IPS-18a (cell line): Measurements from ENCODE around the gene GFOD2.
A peak's percentile ranks its signal among the peaks of the same experiment; 100 is the strongest.

ENCODE experiments used
- H3K27ac ChIP-seq: one replicate; pipeline ENCODE4 v1.5.1; 2013; ENCODE audit warnings: low read length
- H3K27me3 ChIP-seq: one replicate; pipeline ENCODE4 v1.6.1; 2013; ENCODE audit warnings: mild to moderate bottlenecking, low read length; ENCODE audit not compliant: control insufficient read depth, insufficient read depth
- H3K36me3 ChIP-seq: one replicate; pipeline ENCODE4 v1.6.1; 2013; ENCODE audit warnings: low read depth, low read length; ENCODE audit not compliant: control insufficient read depth
- H3K4me1 ChIP-seq: one replicate; pipeline ENCODE4 v1.6.1; 2013; ENCODE audit warnings: low read depth, low read length; ENCODE audit not compliant: control insufficient read depth
- H3K4me3 ChIP-seq: one replicate; pipeline ENCODE4 v1.5.1; 2013; ENCODE audit warnings: low read length
- H3K9ac ChIP-seq: one replicate; pipeline ENCODE4 v1.6.1; 2013; ENCODE audit warnings: mild to moderate bottlenecking, low read length, moderate library complexity
- H3K9me3 ChIP-seq: one replicate; pipeline ENCODE4 v1.6.1; 2013; ENCODE audit warnings: low read depth, low read length; ENCODE audit not compliant: control insufficient read depth

GFOD2 gene

GRCh38 chr16:67653789-67654402, 65.2 kb downstream of the GFOD2 start:
- Histone ChIP-seq H3K4me3 (peak overlapping the region; percentile 58), H3K27me3 (peaks cover 49% of the 10 kb centered on the region), H3K9me3 (no peaks in the 10 kb centered on the region), H3K27ac (no peak overlapping the region), H3K4me1 (no peaks in the 10 kb centered on the region), H3K36me3 (no peaks in the 10 kb centered on the region), H3K9ac (no peak overlapping the region)

- H3K9ac ChIP-seq = no peak overlapping the region
- H3K36me3 ChIP-seq = no peaks in the 10 kb centered on the region
- H3K27ac ChIP-seq = no peak overlapping the region
- peaks cover 51% of the 10 kb centered on the region for H3K27me3 ChIP-seq
- no peaks in the 10 kb centered on the region for H3K9me3 ChIP-seq
- H3K4me3 ChIP-seq = peak overlapping the region; percentile 58
- H3K4me1 ChIP-seq = no peaks in the 10 kb centered on the region
Measured at GRCh38 chr16:67653128-67653788, 65.9 kb downstream of the GFOD2 start.

DNA sequence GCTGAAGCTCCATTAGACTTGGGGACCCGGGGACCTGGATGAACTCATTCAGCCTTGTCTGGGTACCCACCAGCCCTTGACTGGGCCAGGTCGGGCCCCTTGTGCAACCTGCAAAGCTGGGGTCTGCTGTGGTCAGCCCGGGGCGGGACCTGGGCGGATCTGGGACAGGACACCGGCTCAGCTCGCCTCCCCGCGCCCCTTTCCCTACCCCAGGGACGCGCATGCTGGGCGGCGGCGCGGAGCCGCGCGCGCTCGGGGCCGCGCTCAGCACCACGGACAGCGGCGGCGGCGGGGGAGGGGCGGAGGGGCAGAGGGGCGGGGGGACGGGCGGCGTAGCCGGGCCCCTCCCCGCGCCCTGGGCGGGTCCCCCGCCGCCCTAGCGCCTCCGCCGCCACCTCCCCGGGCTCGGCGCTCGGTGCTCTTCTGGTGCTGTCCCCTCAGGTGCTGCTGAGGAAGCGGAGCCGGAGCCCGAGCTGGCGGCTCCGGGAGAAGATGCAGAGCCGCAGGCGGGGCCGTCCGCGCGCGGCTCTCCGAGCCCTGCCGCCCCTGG, 66.5 kb downstream of the GFOD2 start:
- H3K9ac ChIP-seq = no peak overlapping the region
- H3K9me3 ChIP-seq = no peaks in the 10 kb centered on the region
- H3K4me1 ChIP-seq = no peaks in the 10 kb centered on the region
- H3K4me3 ChIP-seq = peak overlapping the region; percentile 58
- H3K27ac ChIP-seq = no peak overlapping the region
- H3K36me3 ChIP-seq = no peaks in the 10 kb centered on the region
- peaks cover 51% of the 10 kb centered on the region for H3K27me3 ChIP-seq

DNA sequence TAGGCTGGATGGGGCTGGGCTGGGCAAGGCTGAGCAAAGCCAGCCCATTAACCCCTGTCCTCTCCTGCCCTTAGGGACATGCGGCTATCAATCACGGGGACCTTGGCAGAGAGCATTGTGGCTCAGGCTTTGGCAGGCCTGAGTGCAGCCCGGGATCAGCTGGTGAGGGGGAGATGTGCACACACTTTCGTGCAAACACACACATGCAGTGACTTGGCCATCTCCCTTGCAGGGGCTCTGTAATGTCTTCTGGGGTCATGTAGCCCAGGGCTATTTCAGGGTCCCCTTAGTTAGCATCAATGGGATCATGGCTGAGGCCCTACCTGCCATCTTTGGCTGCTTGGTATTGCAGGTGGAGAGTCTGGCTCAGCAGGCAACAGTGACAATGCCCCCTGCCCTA, 67.3 kb downstream of the GFOD2 start:
- H3K4me3 ChIP-seq = no peak overlapping the region
- no peak overlapping the region for H3K27ac ChIP-seq
- H3K9me3 ChIP-seq = no peaks in the 10 kb centered on the region
- peaks cover 51% of the 10 kb centered on the region for H3K27me3 ChIP-seq
- H3K9ac ChIP-seq = no peak overlapping the region
- no peaks in the 10 kb centered on the region for H3K4me1 ChIP-seq
- no peaks in the 10 kb centered on the region for H3K36me3 ChIP-seq

DNA sequence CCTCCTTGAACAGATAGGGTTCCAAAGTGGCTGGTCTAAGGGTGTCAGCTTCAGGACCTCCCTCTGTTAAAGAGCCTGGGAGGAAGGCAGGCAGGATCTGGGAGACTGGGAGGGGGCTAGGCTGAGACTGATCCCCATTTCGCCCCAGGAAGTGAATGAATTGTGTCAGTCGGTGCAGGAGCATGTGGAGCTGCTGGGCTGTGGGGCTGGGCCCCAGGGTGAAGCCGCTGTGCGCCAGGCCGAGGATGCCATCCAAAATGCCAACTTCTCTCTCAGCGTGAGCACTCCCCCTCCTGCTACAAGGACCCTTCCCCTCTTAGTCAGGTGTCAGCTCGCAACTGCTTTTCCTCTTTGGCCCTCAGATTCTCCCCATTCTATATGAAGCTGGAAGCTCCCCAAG, 68.1 kb downstream of the GFOD2 start:
- Histone ChIP-seq H3K4me1 (no peaks in the 10 kb centered on the region), H3K27me3 (peaks cover 51% of the 10 kb centered on the region), H3K4me3 (no peak overlapping the region), H3K9me3 (no peaks in the 10 kb centered on the region), H3K27ac (no peak overlapping the region), H3K36me3 (no peaks in the 10 kb centered on the region), H3K9ac (no peak overlapping the region)

DNA sequence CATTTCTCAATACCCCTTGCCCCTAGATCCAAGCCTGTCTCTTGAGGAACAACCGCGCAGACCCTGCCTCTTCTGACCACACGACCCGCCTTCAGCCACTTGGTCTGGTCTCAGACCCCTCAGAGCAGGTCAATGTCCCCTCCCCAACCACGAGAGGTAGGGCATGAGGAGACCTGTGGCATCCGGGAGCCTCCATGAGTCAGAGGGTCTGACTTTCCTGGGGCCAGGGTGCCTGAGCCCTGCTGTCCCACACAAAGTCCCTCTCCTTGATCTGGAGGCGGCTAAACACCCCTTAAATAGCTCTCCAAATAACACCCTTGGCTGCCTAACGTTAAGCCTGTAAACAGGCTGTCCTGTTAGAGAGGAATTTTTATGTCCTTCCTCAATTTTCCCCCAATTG, 69.1 kb downstream of the GFOD2 start:
- no peak overlapping the region for H3K4me3 ChIP-seq
- no peaks in the 10 kb centered on the region for H3K36me3 ChIP-seq
- H3K9me3 ChIP-seq = no peaks in the 10 kb centered on the region
- H3K27me3 ChIP-seq = peaks cover 57% of the 10 kb centered on the region
- H3K4me1 ChIP-seq = no peaks in the 10 kb centered on the region
- no peak overlapping the region for H3K27ac ChIP-seq
- H3K9ac ChIP-seq = no peak overlapping the region

DNA sequence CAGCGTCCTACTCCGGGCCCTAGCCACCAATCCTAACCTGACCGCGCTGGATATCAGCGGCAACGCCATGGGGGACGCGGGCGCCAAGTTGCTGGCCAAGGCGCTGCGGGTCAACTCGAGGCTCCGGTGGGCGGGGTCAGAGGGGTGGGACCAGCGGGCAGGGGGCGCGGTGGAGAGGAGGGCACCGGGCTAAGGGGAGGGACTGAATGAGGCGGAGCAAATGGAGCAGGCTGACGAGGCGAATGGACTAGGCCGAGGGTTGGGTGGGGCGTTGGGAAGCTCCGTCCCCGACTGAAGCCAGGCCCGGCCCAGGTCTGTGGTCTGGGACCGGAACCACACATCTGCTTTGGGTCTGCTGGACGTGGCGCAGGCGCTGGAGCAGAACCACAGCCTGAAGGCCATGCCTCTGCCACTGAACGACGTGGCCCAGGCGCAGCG, 69.6 kb downstream of the GFOD2 start:
- peaks cover 52% of the 10 kb centered on the region for H3K27me3 ChIP-seq
- H3K36me3 ChIP-seq = no peaks in the 10 kb centered on the region
- no peak overlapping the region for H3K9ac ChIP-seq
- no peak overlapping the region for H3K4me3 ChIP-seq
- no peaks in the 10 kb centered on the region for H3K9me3 ChIP-seq
- H3K4me1 ChIP-seq = no peaks in the 10 kb centered on the region
- H3K27ac ChIP-seq = no peak overlapping the region

DNA sequence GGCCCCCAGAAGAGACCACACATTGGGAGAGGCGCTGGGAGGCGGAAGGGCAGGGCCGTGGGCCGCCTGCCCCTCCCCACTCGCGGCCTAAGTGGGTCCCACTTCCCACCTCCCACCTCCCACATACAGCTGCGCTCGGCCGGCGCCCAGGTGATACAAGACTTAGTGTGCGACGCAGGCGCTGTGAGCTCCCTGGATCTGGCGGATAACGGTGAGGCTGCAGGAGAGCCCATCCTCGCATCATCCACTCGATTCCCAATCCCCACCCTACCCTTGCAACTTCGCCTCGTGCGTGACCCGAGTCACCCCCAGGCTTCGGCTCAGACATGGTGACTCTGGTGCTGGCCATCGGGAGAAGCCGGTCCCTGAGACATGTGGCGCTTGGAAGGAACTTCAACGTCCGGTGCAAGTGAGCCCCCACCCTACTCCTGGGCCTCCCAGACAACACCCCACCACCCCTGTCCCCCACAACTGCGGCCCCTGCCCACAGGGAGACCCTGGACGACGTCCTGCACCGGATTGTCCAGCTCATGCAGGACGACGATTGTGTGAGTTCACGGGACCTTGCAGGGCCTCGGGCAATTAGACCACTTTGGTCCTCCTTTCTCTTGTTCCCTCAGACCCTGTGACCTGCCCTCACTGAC, 70.2 kb downstream of the GFOD2 start:
- H3K4me3 ChIP-seq = no peak overlapping the region
- peaks cover 52% of the 10 kb centered on the region for H3K27me3 ChIP-seq
- no peaks in the 10 kb centered on the region for H3K36me3 ChIP-seq
- H3K9me3 ChIP-seq = no peaks in the 10 kb centered on the region
- H3K4me1 ChIP-seq = no peaks in the 10 kb centered on the region
- H3K27ac ChIP-seq = no peak overlapping the region
- no peak overlapping the region for H3K9ac ChIP-seq

DNA sequence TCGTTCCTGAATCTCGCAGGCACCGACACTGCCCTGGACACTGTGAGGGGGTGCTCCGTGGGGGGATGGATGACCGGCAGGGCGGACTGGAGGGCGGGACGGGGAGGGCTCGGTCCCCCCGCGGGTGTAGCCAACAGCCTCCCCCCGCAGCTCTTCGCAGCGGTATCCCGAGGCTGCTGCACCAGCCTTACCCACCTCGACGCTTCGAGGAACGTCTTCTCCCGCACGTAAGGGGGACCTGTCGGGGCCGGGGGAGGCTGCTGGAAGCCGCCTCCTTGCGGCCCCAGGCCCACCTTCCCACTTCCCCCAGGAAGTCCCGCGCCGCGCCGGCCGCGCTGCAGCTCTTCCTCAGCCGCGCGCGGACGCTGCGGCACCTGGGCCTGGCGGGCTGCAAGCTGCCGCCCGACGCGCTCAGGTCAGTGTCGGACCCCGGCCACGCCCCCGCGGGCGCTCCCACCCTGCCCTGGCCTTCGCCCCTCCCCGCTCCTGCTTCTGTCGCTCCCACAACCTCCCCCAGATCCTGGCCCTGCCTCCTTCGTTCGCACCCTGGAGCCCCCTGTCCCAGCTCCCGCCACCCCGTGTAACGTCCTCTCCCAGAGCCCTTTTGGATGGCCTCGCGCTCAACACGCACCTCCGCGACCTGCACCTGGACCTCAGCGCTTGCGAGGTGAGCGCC, 70.9 kb downstream of the GFOD2 start:
- H3K36me3 ChIP-seq = no peaks in the 10 kb centered on the region
- H3K4me1 ChIP-seq = no peaks in the 10 kb centered on the region
- peaks cover 47% of the 10 kb centered on the region for H3K27me3 ChIP-seq
- H3K27ac ChIP-seq = no peak overlapping the region
- no peaks in the 10 kb centered on the region for H3K9me3 ChIP-seq
- H3K4me3 ChIP-seq = no peak overlapping the region
- no peak overlapping the region for H3K9ac ChIP-seq

GRCh38 chr16:67647681-67648080, 71.4 kb downstream of the GFOD2 start:
- peaks cover 45% of the 10 kb centered on the region for H3K27me3 ChIP-seq
- H3K4me1 ChIP-seq = no peaks in the 10 kb centered on the region
- no peaks in the 10 kb centered on the region for H3K36me3 ChIP-seq
- no peaks in the 10 kb centered on the region for H3K9me3 ChIP-seq
- H3K27ac ChIP-seq = no peak overlapping the region
- no peak overlapping the region for H3K4me3 ChIP-seq
- no peak overlapping the region for H3K9ac ChIP-seq

- Histone ChIP-seq H3K36me3 (no peaks in the 10 kb centered on the region), H3K27me3 (peaks cover 43% of the 10 kb centered on the region)
Measured at GRCh38 chr16:67647111-67647651, 71.9 kb downstream of the GFOD2 start.

More at GRCh38 chr16:67647111-67647651, 71.9 kb downstream of the GFOD2 start:
- Histone ChIP-seq H3K27ac (no peak overlapping the region), H3K9me3 (no peaks in the 10 kb centered on the region), H3K4me3 (no peak overlapping the region), H3K9ac (no peak overlapping the region), H3K4me1 (no peaks in the 10 kb centered on the region)
